Smooth muscle cell of the pulmonary artery (primary cell): ENCODE data around the gene NPM1. TPM values are rescaled to one million over a fixed set of nuclear protein-coding genes. Genes with fewer than 3 reads are reported as not detected.

Experiments used
- total RNA-seq: library from RNA; depleted of rRNA; stranded (reverse); fragments of >200 nt; gene quantifications from 2 replicates; pipeline ENCODE4 v1.2.3, GENCODE V29; 2014

Gene NPM1
- 763 and 864 TPM in 2 replicates for total RNA-seq

GRCh38 chr5:171387345-171387969 is at the start of gene NPM1:
NPM1 (plus strand) TSS chr5:171387849; CDS start chr5:171387949, 100 bp downstream.

GRCh38 chr5:171418982-171419687 is 31.5 kb downstream of the NPM1 start, which contains the start of gene FGF18:
FGF18 (plus strand) TSS chr5:171419647; CDS start chr5:171420200, 553 bp downstream.

Other genes starting within 250 kb of the NPM1 start
- not detected in 2 replicates for gene TLX3, start 78.6 kb upstream of the NPM1 start, total RNA-seq
- gene FGF18, start 31.8 kb downstream of the NPM1 start, total RNA-seq, result 0.13 TPM in 1 of 2 replicates, not detected in the other